HG03521 (cell line): ENCODE data around the gene LIME1.
"Not testable (repeated sequence)": the region's sequence is repeated elsewhere in the genome, so short reads cannot be mapped to it uniquely, and the experiment has no call there.

ENCODE experiments used
- ATAC-seq: cut with Tn5 transposase; IDR thresholded peaks from one replicate; pipeline ENCODE4 v1.9.1; 2021; ENCODE audit warnings: mild to moderate bottlenecking, moderate library complexity; ENCODE audit not compliant: unreplicated experiment

LIME1 gene

GRCh38 chr20:63769891-63770474 lies 33.5 kb downstream of the LIME1 start:
- ATAC-seq = no peak

GRCh38 chr20:63771046-63771707 lies 34.7 kb downstream of the LIME1 start:
- no peak for ATAC-seq

GRCh38 chr20:63772781-63773518 lies 36.5 kb downstream of the LIME1 start:
- no peak for ATAC-seq

- ATAC-seq = no peak
These were observed 37.2 kb downstream of the LIME1 start for GRCh38 chr20:63773571-63774241.

- no peak for ATAC-seq
These were observed 37.8 kb downstream of the LIME1 start for GRCh38 chr20:63774306-63774705.

- ATAC-seq = no peak
These were observed 38.9 kb downstream of the LIME1 start for GRCh38 chr20:63775096-63775978.

- ATAC-seq = not testable (repeated sequence)
These were observed 40.4 kb downstream of the LIME1 start for GRCh38 chr20:63776875-63777274.

- ATAC-seq = no peak
These were observed 41.1 kb downstream of the LIME1 start for GRCh38 chr20:63777614-63778013.

GRCh38 chr20:63778034-63778752 lies 41.7 kb downstream of the LIME1 start:
- no peak for ATAC-seq

- ATAC-seq = no peak
These were observed 42.4 kb downstream of the LIME1 start for GRCh38 chr20:63778857-63779256.

- no peak for ATAC-seq
These were observed 44.7 kb downstream of the LIME1 start for GRCh38 chr20:63781181-63781580.

GRCh38 chr20:63782051-63782471 lies 45.6 kb downstream of the LIME1 start:
- ATAC-seq = no peak

GRCh38 chr20:63782521-63782971 lies 46.1 kb downstream of the LIME1 start:
- ATAC-seq = no peak

GRCh38 chr20:63783970-63784369 lies 47.5 kb downstream of the LIME1 start:
- no peak for ATAC-seq

GRCh38 chr20:63785691-63786131 lies 49.2 kb downstream of the LIME1 start:
- no peak for ATAC-seq

GRCh38 chr20:63787302-63787701 lies 50.8 kb downstream of the LIME1 start:
- no peak for ATAC-seq

- no peak for ATAC-seq
These were observed 51.3 kb downstream of the LIME1 start for GRCh38 chr20:63787749-63788148.
